ENCODE measurements around the gene KRTAP5-7. TPM values are rescaled to one million over a fixed set of nuclear protein-coding genes. Genes with fewer than 3 reads are reported as not detected.

The KRTAP5-7 gene
- total RNA-seq, 4 donors from 2014 or later: 0.38 TPM; not detected in 3

- Histone ChIP-seq H3K27me3 (no peaks in the 10 kb centered on the region), H3K27ac (no peak overlapping the region), H3K9me3 (no peaks in the 10 kb centered on the region), H3K36me3 (peaks cover 32 to 98% (median 36%) of the 10 kb centered on the region in 3 donors), H3K4me3 (no peak overlapping the region), H3K4me1 (peaks cover 0 to 22% (median 9%) of the 10 kb centered on the region in 3 donors)
- no peak for DNase-seq
- 91 to 94% methylated on average over 6 to 7 of the region's 13 CpGs for WGBS, 2 donors
- TF ChIP-seq CTCF (IDR thresholded peaks at IDR 0.05) (no peak), POLR2A (IDR thresholded peaks at IDR 0.05) (no peak)
- intact Hi-C loops (cut with DNase I): loop anchor here (5.0 kb wide), 1 partner anchor 64 kb away; the partner anchor contains the start of gene KRTAP5-9
Measured at GRCh38 chr11:71482746-71483364, 44.2 kb upstream of the KRTAP5-7 start.

GRCh38 chr11:71483692-71484091 lies 43.4 kb upstream of the KRTAP5-7 start:
- Histone ChIP-seq H3K36me3 (peaks cover 32 to 98% (median 36%) of the 10 kb centered on the region in 3 donors), H3K4me3 (no peak overlapping the region), H3K27me3 (no peaks in the 10 kb centered on the region), H3K9me3 (no peaks in the 10 kb centered on the region), H3K4me1 (peaks cover 0 to 31% (median 9%) of the 10 kb centered on the region in 3 donors), H3K27ac (no peak overlapping the region)
- intact Hi-C loops (cut with DNase I): loop anchor here (5.0 kb wide), 1 partner anchor 64 kb away; the partner anchor contains the start of gene KRTAP5-9
- TF ChIP-seq CTCF (IDR thresholded peaks at IDR 0.05): no peak
- no peak for TF ChIP-seq POLR2A (IDR thresholded peaks at IDR 0.05)
- DNase-seq: no peak
- 83 to 98% methylated on average over 5 to 6 of the region's 6 CpGs for WGBS, 2 donors

- Histone ChIP-seq H3K27ac (no peak overlapping the region), H3K27me3 (no peaks in the 10 kb centered on the region), H3K4me1 (peaks cover 3 to 35% (median 9%) of the 10 kb centered on the region in 3 donors), H3K9me3 (no peaks in the 10 kb centered on the region), H3K36me3 (peaks cover 32 to 98% (median 36%) of the 10 kb centered on the region in 3 donors), H3K4me3 (no peak overlapping the region)
- no peak for DNase-seq
- WGBS, 2 donors: 94 to 97% methylated on average over 11 to 17 of the region's 23 CpGs
- TF ChIP-seq CTCF (IDR thresholded peaks at IDR 0.05): no peak
- no peak for TF ChIP-seq POLR2A (IDR thresholded peaks at IDR 0.05)
- intact Hi-C loops (cut with DNase I): loop anchor here (5.0 kb wide), 1 partner anchor 63 kb away; the partner anchor contains the start of gene KRTAP5-9
Measured at GRCh38 chr11:71484248-71485062, 42.6 kb upstream of the KRTAP5-7 start.

GRCh38 chr11:71485063-71485399 lies 42.0 kb upstream of the KRTAP5-7 start:
- Histone ChIP-seq H3K36me3 (peaks cover 32 to 98% (median 36%) of the 10 kb centered on the region in 3 donors), H3K4me1 (peaks cover 3 to 35% (median 9%) of the 10 kb centered on the region in 3 donors), H3K9me3 (no peaks in the 10 kb centered on the region), H3K27ac (no peak overlapping the region), H3K27me3 (no peaks in the 10 kb centered on the region), H3K4me3 (no peak overlapping the region)
- TF ChIP-seq POLR2A (IDR thresholded peaks at IDR 0.05) (no peak), CTCF (IDR thresholded peaks at IDR 0.05) (no peak)
- DNase-seq: no peak
- intact Hi-C loops (cut with DNase I): no loop called here
- WGBS, 2 donors: 89 to 91% methylated on average over 5 to 6 of the region's 6 CpGs

- TF ChIP-seq CTCF (IDR thresholded peaks at IDR 0.05): no peak
- no peak for TF ChIP-seq POLR2A (IDR thresholded peaks at IDR 0.05)
- Histone ChIP-seq H3K27ac (no peak overlapping the region), H3K27me3 (no peaks in the 10 kb centered on the region), H3K4me3 (no peak overlapping the region), H3K36me3 (peaks cover 32 to 98% (median 37%) of the 10 kb centered on the region in 3 donors), H3K4me1 (peaks cover 3 to 33% (median 9%) of the 10 kb centered on the region in 3 donors), H3K9me3 (no peaks in the 10 kb centered on the region)
- WGBS, 2 donors: 95 to 96% methylated on average over 15 to 18 of the region's 18 CpGs
- intact Hi-C loops (cut with DNase I): no loop called here
- DNase-seq: no peak
Measured at GRCh38 chr11:71485466-71485865, 41.6 kb upstream of the KRTAP5-7 start.

All from esophagus squamous epithelium (tissue), 5 donors.